ENCODE data around the gene COL2A1.

Gene COL2A1

GRCh38 chr12:47970843-47971242, 33.4 kb downstream of the COL2A1 start:
- Histone ChIP-seq H3K27ac (ENCODE audit: low read depth, low read length, poor library complexity, severe bottlenecking) (no peak overlapping the region), H3K4me2 (ENCODE audit: low read length) (no peak overlapping the region)

DNA sequence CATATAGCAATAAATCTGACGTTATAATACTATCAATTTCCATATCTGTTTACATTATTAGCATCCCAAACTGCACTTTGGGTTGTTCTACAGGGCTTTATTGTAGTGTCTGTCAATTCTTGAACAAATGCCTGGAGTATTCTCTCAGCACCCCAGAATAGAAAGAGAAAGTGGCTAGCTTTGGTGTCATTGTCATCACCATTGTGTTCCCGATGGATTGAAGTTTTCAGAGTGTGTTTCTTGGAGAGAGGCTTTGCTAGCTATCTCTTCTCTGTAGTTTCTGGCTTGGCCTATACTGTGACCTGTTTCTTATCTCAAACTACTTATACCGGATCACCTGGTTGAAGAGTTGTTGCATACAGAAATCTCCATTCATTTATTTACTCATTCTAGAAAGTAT, 34.4 kb downstream of the COL2A1 start:
- no peaks in the 10 kb centered on the region for H3K27me3 ChIP-seq (ENCODE audit: insufficient read depth, low read length)
- no peaks in the 10 kb centered on the region; the same call in 1 of the 2 replicates for H3F3A ChIP-seq (ENCODE audit: insufficient read depth, low read length)
- H3K9me2 ChIP-seq (ENCODE audit: low read depth, low read length): no peaks in the 10 kb centered on the region
- no peaks in the 10 kb centered on the region for H3K9me3 ChIP-seq (ENCODE audit: low read length)
- no peak overlapping the region for H2AFZ ChIP-seq (ENCODE audit: low read length)
- no peaks in the 10 kb centered on the region for H3K79me2 ChIP-seq (ENCODE audit: insufficient read depth, low read length)
- TF ChIP-seq EZH2 (IDR thresholded peaks at IDR 0.05; ENCODE audit: borderline replicate concordance, low read length): no peak
- TF ChIP-seq CTCF (IDR thresholded peaks at IDR 0.05; ENCODE audit: low read length): no peak
- H3K27ac ChIP-seq (ENCODE audit: low read depth, low read length, poor library complexity, severe bottlenecking): no peak overlapping the region
- H3K36me3 ChIP-seq (ENCODE audit: insufficient read depth, low read length): peaks cover 53% of the 10 kb centered on the region
- H4K20me1 ChIP-seq (ENCODE audit: insufficient read depth, low read length): no peaks in the 10 kb centered on the region
- no peak overlapping the region for H3K4me2 ChIP-seq (ENCODE audit: low read length)
- no peak overlapping the region for H3K4me3 ChIP-seq (ENCODE audit: low read depth, low read length, poor library complexity, severe bottlenecking)
- H3K4me1 ChIP-seq (ENCODE audit: insufficient read depth, low read length, severe bottlenecking): peaks cover 14% of the 10 kb centered on the region
- H3K9ac ChIP-seq (ENCODE audit: low read length): no peak overlapping the region

More at GRCh38 chr12:47970843-47971242, 33.4 kb downstream of the COL2A1 start:
- Histone ChIP-seq H3K27me3 (ENCODE audit: insufficient read depth, low read length) (no peaks in the 10 kb centered on the region), H3K36me3 (ENCODE audit: insufficient read depth, low read length) (peaks cover 43% of the 10 kb centered on the region), H3K9ac (ENCODE audit: low read length) (no peak overlapping the region), H3K79me2 (ENCODE audit: insufficient read depth, low read length) (no peaks in the 10 kb centered on the region), H4K20me1 (ENCODE audit: insufficient read depth, low read length) (no peaks in the 10 kb centered on the region), H3K4me1 (ENCODE audit: insufficient read depth, low read length, severe bottlenecking) (peaks cover 4% of the 10 kb centered on the region), H3K9me3 (ENCODE audit: low read length) (no peaks in the 10 kb centered on the region), H3K9me2 (ENCODE audit: low read depth, low read length) (no peaks in the 10 kb centered on the region), H3K4me3 (ENCODE audit: low read depth, low read length, poor library complexity, severe bottlenecking) (no peak overlapping the region), H3F3A (ENCODE audit: insufficient read depth, low read length) (no peaks in the 10 kb centered on the region; the same call in 1 of the 2 replicates), H2AFZ (ENCODE audit: low read length) (no peak overlapping the region)
- TF ChIP-seq EZH2 (IDR thresholded peaks at IDR 0.05; ENCODE audit: borderline replicate concordance, low read length) (no peak), CTCF (IDR thresholded peaks at IDR 0.05; ENCODE audit: low read length) (no peak)

DNA sequence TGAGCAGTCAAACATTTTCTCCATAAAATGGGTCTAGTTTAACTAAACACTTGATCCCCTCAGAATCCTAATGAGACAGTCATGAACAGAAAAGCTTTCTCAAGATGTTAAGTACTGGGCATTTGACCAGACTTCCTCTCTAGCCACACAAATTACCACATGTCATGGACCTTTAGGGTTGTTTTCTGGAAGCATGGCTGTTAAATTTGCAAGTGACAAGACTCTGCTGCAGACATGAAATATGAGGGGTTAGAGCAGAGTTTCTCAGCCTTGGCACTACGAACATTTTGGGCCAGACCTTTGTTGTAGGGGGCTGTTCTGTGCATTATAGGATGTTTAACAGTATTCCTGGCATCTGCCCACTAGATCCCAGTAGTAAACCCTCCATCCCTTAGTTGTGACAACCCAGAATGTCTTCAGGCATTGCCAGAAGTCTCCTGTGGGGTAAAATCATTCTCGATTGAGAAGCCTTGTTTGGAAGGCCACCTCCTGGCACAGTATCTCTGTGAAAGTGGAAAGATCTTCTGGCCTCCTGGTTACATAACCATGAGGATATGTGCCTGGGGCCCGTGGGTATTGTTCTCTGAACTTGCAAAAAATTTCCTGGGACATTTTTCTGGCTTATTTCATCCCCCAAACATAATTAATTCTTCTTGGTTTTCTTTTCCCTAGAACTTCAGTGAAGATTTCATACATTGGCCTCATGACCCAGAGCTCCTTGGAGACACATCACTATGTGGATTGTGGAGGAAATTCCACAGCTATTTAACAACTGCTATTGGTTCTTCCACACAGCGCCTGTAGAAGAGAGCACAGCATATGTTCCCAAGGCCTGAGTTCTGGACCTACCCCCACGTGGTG, 36.6 kb downstream of the COL2A1 start:
- no peaks in the 10 kb centered on the region for H3K9me3 ChIP-seq (ENCODE audit: low read length)
- no peaks in the 10 kb centered on the region for H3K27me3 ChIP-seq (ENCODE audit: insufficient read depth, low read length)
- H3K4me2 ChIP-seq (ENCODE audit: low read length): no peak overlapping the region
- H3K27ac ChIP-seq (ENCODE audit: low read depth, low read length, poor library complexity, severe bottlenecking): no peak overlapping the region
- no peaks in the 10 kb centered on the region for H4K20me1 ChIP-seq (ENCODE audit: insufficient read depth, low read length)
- H3K9ac ChIP-seq (ENCODE audit: low read length): no peak overlapping the region
- no peak overlapping the region for H2AFZ ChIP-seq (ENCODE audit: low read length)
- no peaks in the 10 kb centered on the region for H3K79me2 ChIP-seq (ENCODE audit: insufficient read depth, low read length)
- no peaks in the 10 kb centered on the region for H3K9me2 ChIP-seq (ENCODE audit: low read depth, low read length)
- TF ChIP-seq CTCF (IDR thresholded peaks at IDR 0.05; ENCODE audit: low read length) (no peak), EZH2 (IDR thresholded peaks at IDR 0.05; ENCODE audit: borderline replicate concordance, low read length) (no peak)
- no peaks in the 10 kb centered on the region; the same call in 1 of the 2 replicates for H3F3A ChIP-seq (ENCODE audit: insufficient read depth, low read length)
- no peak overlapping the region for H3K4me3 ChIP-seq (ENCODE audit: low read depth, low read length, poor library complexity, severe bottlenecking)
- peaks cover 28% of the 10 kb centered on the region for H3K4me1 ChIP-seq (ENCODE audit: insufficient read depth, low read length, severe bottlenecking)
- H3K36me3 ChIP-seq (ENCODE audit: insufficient read depth, low read length): peaks cover 60% of the 10 kb centered on the region
